Tibial nerve (tissue), 4 donors: Measurements from ENCODE around the gene NMBR.

ENCODE experiments used
- CTCF ChIP-seq, 5 experiments: fragments of 200-600 bp in 3 of 5; fragments of 450-650 bp in 2 of 5; sonication (generic) in 3 of 5; IDR thresholded peaks; one replicate each; pipeline ENCODE4 v1.5.1; 2016 to 2019; ENCODE audit warnings: antibody characterized with exemption in 5 of 5, mild to moderate bottlenecking in 3 of 5, moderate library complexity in 2 of 5
- EP300 ChIP-seq, 2 donors: sonication (generic); formaldehyde crosslinking; IDR thresholded peaks; one replicate each; pipeline ENCODE4 v1.6.1; 2017; ENCODE audit warnings: antibody characterized with exemption in 2 of 2, mild to moderate bottlenecking in 1 of 2
- POLR2A ChIP-seq, 2 donors: fragments of 450-650 bp; IDR thresholded peaks; one replicate each; pipeline ENCODE4 v1.6.1; 2017; ENCODE audit warnings: antibody characterized with exemption in 2 of 2, mild to moderate bottlenecking in 2 of 2, moderate library complexity in 2 of 2

DNA sequence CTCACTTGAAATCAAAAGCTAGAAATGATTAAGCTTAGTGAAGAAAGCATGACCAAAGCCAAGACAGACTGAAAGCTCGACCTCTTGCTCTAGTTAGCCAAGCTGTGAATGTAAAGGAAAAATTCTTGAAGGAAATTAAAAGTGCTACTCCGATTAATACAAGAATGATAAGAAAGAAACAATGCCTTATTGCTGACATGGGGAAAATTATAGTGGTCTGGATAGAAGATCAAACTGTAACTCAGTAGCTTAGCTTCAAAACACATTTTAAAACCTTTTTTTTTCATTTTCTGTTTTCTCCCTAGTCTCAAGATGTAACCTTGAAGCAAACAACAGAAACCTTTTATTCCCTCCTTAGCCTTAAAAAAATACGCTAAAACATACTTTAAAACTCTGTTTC, 25.6 kb downstream of the NMBR start:
- TF ChIP-seq POLR2A (IDR thresholded peaks at IDR 0.05) (no peak), CTCF (IDR thresholded peaks at IDR 0.05) (no peak), EP300 (IDR thresholded peaks at IDR 0.05) (no peak)
